Spinal cord (tissue), 10 donors: Measurements from ENCODE around the gene EFL1. TPM values are rescaled to one million over a fixed set of nuclear protein-coding genes. Genes with fewer than 3 reads are reported as not detected.
"Not testable (repeated sequence)": the region's sequence is repeated elsewhere in the genome, so short reads cannot be mapped to it uniquely, and the experiment has no call there.

Source experiments
- DNase-seq, 6 donors: peaks; one replicate each; pipeline versions ENCODE4 v3.0.0 to v3.0.0-alpha.2; 2013 to 2015; ENCODE audit warnings: low spot score in 6 of 6, low read depth in 4 of 6
- H3K27ac ChIP-seq: one replicate; pipeline ENCODE4 v1.5.1; 2013; ENCODE audit warnings: low read depth, low read length, control low read depth
- H3K27me3 ChIP-seq: one replicate; pipeline ENCODE4 v1.6.1; 2013; ENCODE audit warnings: low read length; ENCODE audit not compliant: control insufficient read depth, insufficient read depth
- H3K36me3 ChIP-seq: one replicate; pipeline ENCODE4 v1.6.1; 2013; ENCODE audit warnings: low read length; ENCODE audit not compliant: control insufficient read depth, insufficient read depth
- H3K4me1 ChIP-seq: one replicate; pipeline ENCODE4 v1.6.1; 2013; ENCODE audit warnings: low read length; ENCODE audit not compliant: control insufficient read depth, insufficient read depth
- H3K4me3 ChIP-seq: one replicate; pipeline ENCODE4 v1.5.1; 2013; ENCODE audit warnings: low read depth, low read length, control low read depth
- H3K9me3 ChIP-seq: one replicate; pipeline ENCODE4 v1.6.1; 2013; ENCODE audit warnings: low read length; ENCODE audit not compliant: control insufficient read depth, insufficient read depth
- WGBS: methylation state at CpG from one replicate; pipeline ENCODE4 v1.1.5; 2013; ENCODE audit warnings: missing lambda C conversion rate; ENCODE audit not compliant: insufficient coverage; 5-methylcytosine and 5-hydroxymethylcytosine counted together
- polyA plus RNA-seq, 2 donors: library from polyadenylated mRNA; unstranded; fragments of 120-200 nt; gene quantifications; one replicate each; pipeline ENCODE4 v1.2.1, GENCODE V29; 2013; ENCODE audit not compliant: insufficient read length in 2 of 2
- total RNA-seq, 2 donors: library from RNA; depleted of rRNA in 1 of 2; stranded (reverse); fragments of 120-200 nt in 1 of 2; fragments of >200 nt in 1 of 2; gene quantifications; one replicate each; pipeline versions ENCODE4 v1.2.3 to v1.2.4, GENCODE V29; 2013 to 2014
- donor health status: healthy.

The EFL1 gene
- total and polyA plus RNA-seq, 4 donors, result 15.0 to 21.4 (median 18.8) TPM

GRCh38 chr15:82248261-82248660 is 14.3 kb downstream of the EFL1 start:
- DNase-seq, H3K27ac ChIP-seq, H3K27me3 ChIP-seq, H3K4me3 ChIP-seq, H3K4me1 ChIP-seq, H3K9me3 ChIP-seq, H3K36me3 ChIP-seq: not testable (repeated sequence)
- 100% methylated on average over 2 of the region's 3 CpGs for WGBS

- H3K27me3 ChIP-seq, H3K4me3 ChIP-seq, H3K4me1 ChIP-seq, H3K9me3 ChIP-seq, DNase-seq, H3K27ac ChIP-seq, H3K36me3 ChIP-seq: not testable (repeated sequence)
- WGBS, result 88% methylated on average over 4 of the region's 5 CpGs
Measured at GRCh38 chr15:82245956-82246355, 16.6 kb downstream of the EFL1 start.

GRCh38 chr15:82243644-82244043 is 18.9 kb downstream of the EFL1 start:
- not testable (repeated sequence) for H3K4me3 ChIP-seq, H3K27ac ChIP-seq, DNase-seq, H3K36me3 ChIP-seq, H3K27me3 ChIP-seq, H3K9me3 ChIP-seq, H3K4me1 ChIP-seq
- no CpG with 5 or more reads among the region's 5 CpGs for WGBS

GRCh38 chr15:82241836-82242499 is 20.6 kb downstream of the EFL1 start:
- not testable (repeated sequence) for H3K36me3 ChIP-seq, H3K4me3 ChIP-seq, H3K4me1 ChIP-seq, H3K9me3 ChIP-seq, H3K27me3 ChIP-seq, H3K27ac ChIP-seq, DNase-seq
- WGBS, result no CpG with 5 or more reads among the region's 1 CpG

GRCh38 chr15:82239685-82240391 is 22.7 kb downstream of the EFL1 start:
- no peaks in the 10 kb centered on the region for H3K36me3 ChIP-seq
- no peak overlapping the region for H3K27ac ChIP-seq
- H3K27me3 ChIP-seq, result no peaks in the 10 kb centered on the region
- WGBS, result 95% methylated on average over 1 of the region's 5 CpGs
- H3K9me3 ChIP-seq, result no peaks in the 10 kb centered on the region
- DNase-seq, result no peak
- H3K4me3 ChIP-seq, result no peak overlapping the region
- H3K4me1 ChIP-seq, result no peaks in the 10 kb centered on the region

GRCh38 chr15:82237944-82238534 is 24.5 kb downstream of the EFL1 start:
- WGBS, result 40% methylated on average over 1 of the region's 3 CpGs
- DNase-seq, result not testable (repeated sequence)

GRCh38 chr15:82231842-82232241 is 30.7 kb downstream of the EFL1 start:
- no peak for DNase-seq
- H3K4me3 ChIP-seq, result no peak overlapping the region

More at GRCh38 chr15:82237944-82238534, 24.5 kb downstream of the EFL1 start:
- H3K27ac ChIP-seq, H3K27me3 ChIP-seq, H3K4me1 ChIP-seq, H3K4me3 ChIP-seq, H3K36me3 ChIP-seq, H3K9me3 ChIP-seq: not testable (repeated sequence)

GRCh38 chr15:82231233-82231632 is 31.3 kb downstream of the EFL1 start:
- H3K27me3 ChIP-seq, result no peaks in the 10 kb centered on the region
- peaks cover 3% of the 10 kb centered on the region for H3K36me3 ChIP-seq
- no peaks in the 10 kb centered on the region for H3K9me3 ChIP-seq
- no CpG with 5 or more reads among the region's 2 CpGs for WGBS
- DNase-seq, result peak in 1 of 6 donors; percentile 2
- no peaks in the 10 kb centered on the region for H3K4me1 ChIP-seq
- H3K4me3 ChIP-seq, result no peak overlapping the region
- no peak overlapping the region for H3K27ac ChIP-seq

More at GRCh38 chr15:82231842-82232241, 30.7 kb downstream of the EFL1 start:
- no peaks in the 10 kb centered on the region for H3K27me3 ChIP-seq
- 81% methylated on average over 2 of the region's 2 CpGs for WGBS
- peaks cover 3% of the 10 kb centered on the region for H3K36me3 ChIP-seq
- no peak overlapping the region for H3K27ac ChIP-seq
- H3K4me1 ChIP-seq, result no peaks in the 10 kb centered on the region
- H3K9me3 ChIP-seq, result no peaks in the 10 kb centered on the region

- H3K4me1 ChIP-seq, result no peaks in the 10 kb centered on the region
- H3K4me3 ChIP-seq, result no peak overlapping the region
- no peak overlapping the region for H3K27ac ChIP-seq
- no peak for DNase-seq
- H3K27me3 ChIP-seq, result no peaks in the 10 kb centered on the region
- H3K9me3 ChIP-seq, result no peaks in the 10 kb centered on the region
- WGBS, result no CpG with 5 or more reads among the region's 1 CpG
- H3K36me3 ChIP-seq, result peaks cover 6% of the 10 kb centered on the region
Measured at GRCh38 chr15:82228750-82229149, 33.8 kb downstream of the EFL1 start.

- not testable (repeated sequence) for H3K4me1 ChIP-seq, H3K4me3 ChIP-seq, H3K36me3 ChIP-seq, H3K27ac ChIP-seq, H3K9me3 ChIP-seq, H3K27me3 ChIP-seq
- DNase-seq, result peak in 2 of 6 donors; percentile 4 to 6
- WGBS, result 50% methylated on average over 1 of the region's 2 CpGs
Measured at GRCh38 chr15:82221535-82221934, 41.0 kb downstream of the EFL1 start.
